Panc1 (cell line): ENCODE data around the gene SURF4. TPM values are rescaled to one million over a fixed set of nuclear protein-coding genes. Genes with fewer than 3 reads are reported as not detected.

Experiments used
- ATAC-seq: fragments of 200-7000 bp; cut with Tn5 transposase; 2 replicates; pipeline ENCODE4 v1.9.1; 2020; ENCODE audit warnings: mild to moderate bottlenecking, moderate library complexity
- BruUV-seq: library from RNA; stranded (reverse); fragments of 400-500 nt; replicated peaks from 2 replicates; lab custom pipeline; 2021; lab: Mats Ljungman, UMichigan
- CTCF ChIA-PET: fragments of 300-600 bp; sonication (Branson Sonifier 250); formaldehyde crosslinking; loops from one replicate; lab custom pipeline; 2022; ENCODE audit warnings: antibody characterized with exemption; lab: Charles Lee
- POLR2A ChIA-PET: fragments of 300-600 bp; sonication (Branson Sonifier 250); formaldehyde crosslinking; loops from one replicate; lab custom pipeline; 2022; ENCODE audit warnings: antibody characterized with exemption; lab: Charles Lee
- DNase-seq: peaks from one replicate; pipeline ENCODE4 v3.0.0-alpha.2; 2010; ENCODE audit warnings: low read depth, low spot score
- H3K27ac ChIP-seq: 2 replicates; pipeline ENCODE4 v1.5.1; 2011; ENCODE audit warnings: mild to moderate bottlenecking, low read length, inconsistent platforms
- H3K27me3 ChIP-seq: fragments of 200-500 bp; sonication (Bioruptor generic); 2 replicates; pipeline ENCODE4 v1.6.0; 2014; ENCODE audit warnings: low read length, inconsistent platforms; ENCODE audit not compliant: control insufficient read depth, insufficient read depth
- H3K36me3 ChIP-seq: fragments of 200-500 bp; sonication (Bioruptor generic); 2 replicates; pipeline ENCODE4 v1.5.1; 2014; ENCODE audit warnings: inconsistent platforms, mild to moderate bottlenecking, low read length, moderate library complexity; ENCODE audit not compliant: control insufficient read depth, insufficient read depth
- H3K4me1 ChIP-seq: 2 replicates; pipeline ENCODE4 v1.5.1; 2011; ENCODE audit warnings: inconsistent platforms, mild to moderate bottlenecking, low read length, moderate library complexity; ENCODE audit not compliant: control insufficient read depth, insufficient read depth
- H3K4me3 ChIP-seq, 2 experiments: 2 replicates each; pipeline ENCODE4 v1.5.1; 2011 to 2012; ENCODE audit warnings: low read depth in 2 of 2, low read length in 2 of 2, mild to moderate bottlenecking in 2 of 2, inconsistent platforms in 1 of 2, moderate library complexity in 1 of 2
- H3K9me3 ChIP-seq: fragments of 200-500 bp; sonication (Bioruptor generic); 2 replicates; pipeline ENCODE4 v1.5.1; 2014; ENCODE audit warnings: low read depth, mild to moderate bottlenecking, inconsistent platforms, low read length, moderate library complexity; ENCODE audit not compliant: control insufficient read depth, insufficient read depth
- POLR2AphosphoS5 ChIP-seq: IDR thresholded peaks from 2 replicates; pipeline ENCODE4 v1.6.1; 2012; ENCODE audit warnings: mild to moderate bottlenecking, low read depth, low read length, moderate library complexity
- SIN3A ChIP-seq: IDR thresholded peaks from 2 replicates; pipeline ENCODE4 v1.6.1; 2012; ENCODE audit warnings: low read depth, mild to moderate bottlenecking, low read length, moderate library complexity, borderline replicate concordance; ENCODE audit not compliant: insufficient read depth
- TCF7L2 ChIP-seq: IDR thresholded peaks from 2 replicates; pipeline ENCODE4 v1.6.1; 2011; ENCODE audit warnings: mild to moderate bottlenecking, low read depth, low read length, inconsistent platforms
- in situ Hi-C: cut with HindIII; loops from 2 replicates; pipeline ENCODE4 v1.10.0; 2016; ENCODE audit warnings: low sequenced_read_pairs, low pct_unique_long_range_greater_than_20kb
- intact Hi-C: fragments of 100-400 bp; cut with micrococcal nuclease; formaldehyde crosslinking; loops from one replicate; pipeline ENCODE4 v1.10.0; 2022; ENCODE audit not compliant: unreplicated experiment
- total RNA-seq: library from RNA; stranded (reverse); gene quantifications from one replicate; pipeline ENCODE4 v1.2.1, GENCODE V29; 2021; ENCODE audit not compliant: unreplicated experiment
- TF ChIP-seq, protein P1 (sequence below), 2 experiments: IDR thresholded peaks; 2 replicates each; pipeline ENCODE4 v1.6.1; 2011 to 2012; ENCODE audit warnings: low read depth in 2 of 2, control low read depth in 1 of 2, low read length in 1 of 2, mild to moderate bottlenecking in 1 of 2, moderate library complexity in 1 of 2; ENCODE audit not compliant: insufficient read depth in 1 of 2
- TF ChIP-seq, protein P2 (sequence below): fragments of 450-650 bp; IDR thresholded peaks from 2 replicates; pipeline ENCODE4 v1.5.1; 2017; ENCODE audit warnings: mild to moderate bottlenecking

Gene SURF4
- total RNA-seq, 1 experiment from 2014 or later: 149 TPM

DNA sequence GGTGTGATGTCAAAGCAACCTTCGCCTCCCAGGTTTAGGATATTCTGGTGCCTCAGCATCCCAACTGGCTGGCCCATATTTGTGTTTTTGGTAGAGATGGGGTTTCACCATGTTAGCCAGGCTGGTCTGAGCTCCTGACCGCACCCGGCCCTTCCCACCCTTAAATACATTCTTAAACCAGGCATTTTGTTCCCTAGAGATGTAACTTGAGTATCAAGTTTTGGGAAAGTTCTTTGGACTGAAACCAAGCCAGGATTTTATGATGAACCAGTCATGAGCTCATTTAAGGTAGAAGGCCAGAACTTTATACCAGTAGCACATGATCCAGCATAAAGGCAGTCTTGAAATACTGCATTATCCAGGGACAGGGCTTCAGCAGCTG is 24.3 kb downstream of the SURF4 start:
- ChIA-PET POLR2A (interaction anchor here (0.6 kb wide), 1 partner anchor 420 kb away, joined by 3 read pairs; no protein-coding TSS in a partner anchor), CTCF (interaction anchor here (0.7 kb wide), 1 partner anchor 8 kb away, joined by 5 read pairs; no protein-coding TSS in a partner anchor)
- Histone ChIP-seq H3K36me3 (peaks cover 28% of the 10 kb centered on the region), H3K4me1 (peaks cover 16% of the 10 kb centered on the region), H3K4me3 (no peak overlapping the region), H3K27ac (no peak overlapping the region), H3K9me3 (no peaks in the 10 kb centered on the region), H3K27me3 (no peaks in the 10 kb centered on the region)
- intact Hi-C loops: loop anchor here (10.0 kb wide), 1 partner anchor 133 kb away; no protein-coding TSS in a partner anchor
- in situ Hi-C loops: no loop called here
- no peak for ATAC-seq
- BruUV-seq: no TSS peak
- no peak for DNase-seq
- TF ChIP-seq, protein P1, sequence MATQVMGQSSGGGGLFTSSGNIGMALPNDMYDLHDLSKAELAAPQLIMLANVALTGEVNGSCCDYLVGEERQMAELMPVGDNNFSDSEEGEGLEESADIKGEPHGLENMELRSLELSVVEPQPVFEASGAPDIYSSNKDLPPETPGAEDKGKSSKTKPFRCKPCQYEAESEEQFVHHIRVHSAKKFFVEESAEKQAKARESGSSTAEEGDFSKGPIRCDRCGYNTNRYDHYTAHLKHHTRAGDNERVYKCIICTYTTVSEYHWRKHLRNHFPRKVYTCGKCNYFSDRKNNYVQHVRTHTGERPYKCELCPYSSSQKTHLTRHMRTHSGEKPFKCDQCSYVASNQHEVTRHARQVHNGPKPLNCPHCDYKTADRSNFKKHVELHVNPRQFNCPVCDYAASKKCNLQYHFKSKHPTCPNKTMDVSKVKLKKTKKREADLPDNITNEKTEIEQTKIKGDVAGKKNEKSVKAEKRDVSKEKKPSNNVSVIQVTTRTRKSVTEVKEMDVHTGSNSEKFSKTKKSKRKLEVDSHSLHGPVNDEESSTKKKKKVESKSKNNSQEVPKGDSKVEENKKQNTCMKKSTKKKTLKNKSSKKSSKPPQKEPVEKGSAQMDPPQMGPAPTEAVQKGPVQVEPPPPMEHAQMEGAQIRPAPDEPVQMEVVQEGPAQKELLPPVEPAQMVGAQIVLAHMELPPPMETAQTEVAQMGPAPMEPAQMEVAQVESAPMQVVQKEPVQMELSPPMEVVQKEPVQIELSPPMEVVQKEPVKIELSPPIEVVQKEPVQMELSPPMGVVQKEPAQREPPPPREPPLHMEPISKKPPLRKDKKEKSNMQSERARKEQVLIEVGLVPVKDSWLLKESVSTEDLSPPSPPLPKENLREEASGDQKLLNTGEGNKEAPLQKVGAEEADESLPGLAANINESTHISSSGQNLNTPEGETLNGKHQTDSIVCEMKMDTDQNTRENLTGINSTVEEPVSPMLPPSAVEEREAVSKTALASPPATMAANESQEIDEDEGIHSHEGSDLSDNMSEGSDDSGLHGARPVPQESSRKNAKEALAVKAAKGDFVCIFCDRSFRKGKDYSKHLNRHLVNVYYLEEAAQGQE (IDR thresholded peaks at IDR 0.05; ENCODE audit: insufficient read depth in 1 of 2, low read depth in 2 of 2, low read length in 1 of 2): no peak
- TF ChIP-seq TCF7L2 (no peak), SIN3A (no peak), POLR2AphosphoS5 (no peak)
- TF ChIP-seq, protein P2, sequence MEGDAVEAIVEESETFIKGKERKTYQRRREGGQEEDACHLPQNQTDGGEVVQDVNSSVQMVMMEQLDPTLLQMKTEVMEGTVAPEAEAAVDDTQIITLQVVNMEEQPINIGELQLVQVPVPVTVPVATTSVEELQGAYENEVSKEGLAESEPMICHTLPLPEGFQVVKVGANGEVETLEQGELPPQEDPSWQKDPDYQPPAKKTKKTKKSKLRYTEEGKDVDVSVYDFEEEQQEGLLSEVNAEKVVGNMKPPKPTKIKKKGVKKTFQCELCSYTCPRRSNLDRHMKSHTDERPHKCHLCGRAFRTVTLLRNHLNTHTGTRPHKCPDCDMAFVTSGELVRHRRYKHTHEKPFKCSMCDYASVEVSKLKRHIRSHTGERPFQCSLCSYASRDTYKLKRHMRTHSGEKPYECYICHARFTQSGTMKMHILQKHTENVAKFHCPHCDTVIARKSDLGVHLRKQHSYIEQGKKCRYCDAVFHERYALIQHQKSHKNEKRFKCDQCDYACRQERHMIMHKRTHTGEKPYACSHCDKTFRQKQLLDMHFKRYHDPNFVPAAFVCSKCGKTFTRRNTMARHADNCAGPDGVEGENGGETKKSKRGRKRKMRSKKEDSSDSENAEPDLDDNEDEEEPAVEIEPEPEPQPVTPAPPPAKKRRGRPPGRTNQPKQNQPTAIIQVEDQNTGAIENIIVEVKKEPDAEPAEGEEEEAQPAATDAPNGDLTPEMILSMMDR: no peak

DNA sequence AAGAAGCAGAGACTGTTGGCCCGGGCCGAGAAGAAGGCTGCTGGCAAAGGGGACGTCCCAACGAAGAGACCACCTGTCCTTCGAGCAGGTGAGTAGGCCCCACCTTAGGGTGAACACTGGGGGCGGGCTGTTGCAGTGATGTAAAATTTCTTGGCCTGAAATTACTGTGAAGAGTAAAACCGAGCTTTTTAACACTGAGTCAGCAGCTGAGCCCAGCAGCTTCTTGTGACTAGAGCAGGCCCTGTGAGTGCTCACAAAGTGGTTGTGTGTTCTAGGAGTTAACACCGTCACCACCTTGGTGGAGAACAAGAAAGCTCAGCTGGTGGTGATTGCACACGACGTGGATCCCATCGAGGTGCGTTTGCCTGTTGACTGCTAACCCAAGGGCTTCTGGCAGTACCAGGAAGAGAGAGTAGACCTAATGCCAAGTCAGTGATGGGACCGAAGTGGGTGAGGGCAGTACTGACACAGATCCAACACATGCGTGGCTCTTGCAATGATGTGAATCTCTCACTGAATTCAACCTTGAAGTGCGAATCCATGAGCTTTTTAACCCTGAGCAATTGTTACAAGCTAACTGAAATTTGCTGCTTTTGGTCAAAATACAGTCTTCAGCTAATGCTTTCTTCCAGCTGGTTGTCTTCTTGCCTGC is 25.8 kb downstream of the SURF4 start:
- ChIA-PET CTCF (no interaction called here), POLR2A (no interaction called here)
- Histone ChIP-seq H3K4me3 (peak overlapping the region; percentile 74 to 97), H3K9me3 (no peaks in the 10 kb centered on the region), H3K27ac (peak overlapping the region; percentile 94), H3K4me1 (peaks cover 19% of the 10 kb centered on the region), H3K36me3 (peaks cover 23% of the 10 kb centered on the region), H3K27me3 (no peaks in the 10 kb centered on the region)
- intact Hi-C loops (loop anchor here (10.0 kb wide), 1 partner anchor 135 kb away; no protein-coding TSS in a partner anchor), in situ Hi-C loops (no loop called here)
- no peak for DNase-seq
- TF ChIP-seq POLR2AphosphoS5 (no peak), SIN3A (no peak), TCF7L2 (no peak)
- TF ChIP-seq, protein P1 (IDR thresholded peaks at IDR 0.05; ENCODE audit: insufficient read depth in 1 of 2, low read depth in 2 of 2, low read length in 1 of 2): no peak
- TF ChIP-seq, protein P2: no peak
- ATAC-seq: no peak
- no TSS peak for BruUV-seq
